ENCODE data around the gene ERG.

Gene ERG

DNA sequence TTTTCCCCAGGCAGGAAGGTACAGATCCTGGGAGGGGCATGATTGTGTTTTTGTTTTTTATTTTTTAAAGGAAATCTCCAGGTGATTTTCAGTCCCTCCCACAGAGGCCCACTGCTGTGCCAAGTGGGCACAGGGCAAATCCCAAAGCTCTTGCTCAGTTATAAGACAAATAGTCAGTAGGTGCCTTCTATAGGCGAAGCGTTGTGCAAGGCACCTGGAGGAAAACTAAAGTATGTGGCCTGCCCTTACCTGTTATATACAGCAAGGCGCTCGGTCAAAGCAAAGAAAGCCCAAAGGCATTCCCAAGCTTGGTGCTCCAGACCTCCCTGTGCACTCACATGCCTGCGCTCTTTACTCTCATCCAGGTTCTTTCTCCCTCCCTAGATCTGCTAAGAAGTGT, 160.5 kb downstream of the ERG start:
- DNase-seq (ENCODE audit: low read depth, low spot score), result no peak

DNA sequence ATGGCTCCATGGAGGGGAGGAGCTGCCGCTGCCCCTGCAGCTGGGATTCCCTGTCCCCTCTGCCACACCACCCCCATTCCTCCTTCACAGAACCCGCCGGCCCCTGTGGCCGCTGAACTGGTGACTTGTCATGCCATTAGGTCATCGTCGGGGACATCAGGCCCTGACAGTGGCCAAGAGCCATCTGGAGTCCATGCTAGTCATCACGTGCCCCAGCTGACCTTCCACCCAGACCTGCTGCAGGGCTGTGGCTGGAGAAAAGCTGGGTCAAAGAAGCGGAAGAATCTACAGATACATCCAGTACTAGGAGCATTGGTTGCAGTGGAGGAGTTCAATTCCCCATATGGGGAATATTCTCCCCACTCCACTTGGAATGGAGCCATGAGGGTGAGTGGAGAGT, 163.4 kb downstream of the ERG start:
- no peak for DNase-seq (ENCODE audit: low read depth, low spot score)

DNA sequence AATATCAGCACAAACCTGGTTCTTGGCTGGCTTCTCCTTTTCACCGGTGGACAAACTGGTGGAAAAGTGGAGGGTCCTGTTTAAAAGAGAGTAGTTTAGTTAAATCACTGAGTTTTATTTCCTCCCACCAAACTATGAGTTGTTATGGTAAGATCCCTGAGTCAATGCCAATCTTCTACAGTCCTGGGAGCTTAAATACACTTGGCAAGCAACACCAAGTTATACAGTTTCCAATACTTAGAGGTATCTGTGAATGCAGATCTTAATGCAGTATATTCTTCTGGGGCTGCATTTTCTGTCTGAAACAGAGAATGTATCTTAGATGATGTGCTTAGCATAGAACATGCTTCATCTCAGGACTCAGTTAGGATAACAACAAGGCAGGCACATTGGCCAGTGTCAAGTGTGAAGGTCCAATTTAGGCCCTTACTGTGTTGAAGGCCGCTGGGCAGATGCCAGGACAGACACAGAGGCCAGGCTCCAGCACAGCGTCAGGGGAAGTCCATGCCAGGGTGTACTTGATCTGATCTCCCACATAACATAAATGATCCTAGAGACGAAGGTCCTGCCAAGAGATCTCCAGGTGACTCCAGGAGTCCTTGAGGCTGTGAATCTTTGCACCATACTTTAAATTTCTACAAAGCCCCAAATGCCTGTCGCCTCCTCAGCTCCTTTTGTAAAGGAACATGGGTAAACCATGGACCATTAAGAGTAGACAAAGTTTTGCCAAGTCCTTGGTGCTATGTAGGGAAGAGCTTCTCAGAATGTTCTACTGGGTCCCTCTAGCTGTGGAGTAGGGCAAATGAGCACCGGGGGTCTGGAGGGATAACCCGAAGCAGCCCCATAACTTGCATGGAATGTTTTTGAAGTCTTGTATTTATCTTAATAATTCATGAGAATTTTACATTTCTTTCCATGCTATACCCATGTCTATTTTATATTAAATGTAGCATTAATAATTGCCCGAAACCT, 164.7 kb downstream of the ERG start:
- no peak for DNase-seq (ENCODE audit: low read depth, low spot score)

DNA sequence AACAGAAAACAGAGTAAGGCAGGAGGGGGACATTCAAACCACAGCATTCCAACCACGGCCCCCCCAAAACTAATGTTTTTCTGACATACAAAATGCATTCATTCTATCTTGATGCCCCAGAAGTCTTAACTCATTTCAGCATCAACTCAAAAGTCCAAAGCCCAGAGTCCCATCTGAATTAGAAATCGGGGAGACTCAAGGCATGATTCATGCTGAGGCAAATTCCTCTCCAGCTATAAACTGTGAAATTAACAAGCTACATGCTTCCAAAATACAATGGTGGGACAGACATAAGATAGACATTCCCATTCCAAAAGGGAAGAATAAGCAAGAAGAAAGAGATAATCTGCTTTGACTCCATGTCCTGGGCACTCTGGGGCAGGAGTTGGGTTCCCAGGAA, 167.6 kb downstream of the ERG start:
- DNase-seq (ENCODE audit: low read depth, low spot score), result no peak

All from brain pericyte (primary cell).